Cardiac muscle cell (in vitro differentiated cells and primary cell): Measurements from ENCODE around the gene PTPN4. TPM values are rescaled to one million over a fixed set of nuclear protein-coding genes. Genes with fewer than 3 reads are reported as not detected.

ENCODE experiments used
- DNase-seq, 2 donors: peaks; one replicate each; pipeline versions ENCODE4 v3.0.0 to v3.0.0-alpha.2; 2010 to 2017; ENCODE audit warnings: low read depth in 1 of 2, low spot score in 1 of 2
- H3K27ac ChIP-seq: fragments of 200-600 bp; sonication (generic); 2 replicates; pipeline ENCODE4 v1.5.1; 2016
- H3K27me3 ChIP-seq: fragments of 200-600 bp; sonication (generic); 2 replicates; pipeline ENCODE4 v1.6.0; 2016; ENCODE audit warnings: control low read depth
- H3K36me3 ChIP-seq: fragments of 200-600 bp; sonication (generic); 2 replicates; pipeline ENCODE4 v1.5.1; 2016; ENCODE audit warnings: control low read depth
- H3K4me1 ChIP-seq: fragments of 200-600 bp; sonication (generic); 2 replicates; pipeline ENCODE4 v1.8.1; 2017; ENCODE audit warnings: low read depth, mild to moderate bottlenecking, mixed run types
- H3K4me3 ChIP-seq: fragments of 200-600 bp; sonication (generic); 2 replicates; pipeline ENCODE4 v1.5.1; 2016; ENCODE audit warnings: mild to moderate bottlenecking
- H3K9me3 ChIP-seq: fragments of 200-600 bp; sonication (generic); 2 replicates; pipeline ENCODE4 v1.5.1; 2017; ENCODE audit warnings: low read depth, mild to moderate bottlenecking, control low read depth
- CTCF ChIP-seq: IDR thresholded peaks from 2 replicates; pipeline ENCODE4 v1.5.1; 2012; ENCODE audit warnings: low read depth, mild to moderate bottlenecking, low read length
- polyA plus RNA-seq: library from polyadenylated mRNA; unstranded; fragments of >200 nt; fragmentation: Nextera tagmentation; extraction: Ambion mirVana; gene quantifications from 2 replicates; pipeline ENCODE4 v1.2.1, GENCODE V29; 2016
- total RNA-seq: library from RNA; depleted of rRNA; stranded (reverse); fragments of >200 nt; gene quantifications from 2 replicates; pipeline ENCODE4 v1.2.3, GENCODE V29; 2016

The PTPN4 gene
- total and polyA plus RNA-seq, 2 experiments from 2014 or later = 26.3 to 70.3 TPM

- no peaks in the 10 kb centered on the region for H3K36me3 ChIP-seq
- H3K27me3 ChIP-seq = no peaks in the 10 kb centered on the region
- no peak for TF ChIP-seq CTCF
- no peaks in the 10 kb centered on the region for H3K9me3 ChIP-seq
- H3K27ac ChIP-seq = no peak overlapping the region
- no peaks in the 10 kb centered on the region for H3K4me1 ChIP-seq
- no peak for DNase-seq
- no peak overlapping the region for H3K4me3 ChIP-seq
These were observed 22.7 kb downstream of the PTPN4 start for GRCh38 chr2:119782308-119783027.

- H3K9me3 ChIP-seq = no peaks in the 10 kb centered on the region
- H3K27me3 ChIP-seq = no peaks in the 10 kb centered on the region
- no peak for DNase-seq
- H3K27ac ChIP-seq = no peak overlapping the region
- no peak for TF ChIP-seq CTCF
- no peaks in the 10 kb centered on the region for H3K4me1 ChIP-seq
- H3K4me3 ChIP-seq = no peak overlapping the region
- no peaks in the 10 kb centered on the region for H3K36me3 ChIP-seq
These were observed 25.2 kb downstream of the PTPN4 start for GRCh38 chr2:119784876-119785275.

GRCh38 chr2:119786295-119786694, 26.6 kb downstream of the PTPN4 start:
- no peak overlapping the region for H3K4me3 ChIP-seq
- H3K27ac ChIP-seq = no peak overlapping the region
- H3K27me3 ChIP-seq = no peaks in the 10 kb centered on the region
- H3K36me3 ChIP-seq = no peaks in the 10 kb centered on the region
- H3K9me3 ChIP-seq = no peaks in the 10 kb centered on the region
- peak in 1 of 2 donors; percentile 20 for DNase-seq
- H3K4me1 ChIP-seq = no peaks in the 10 kb centered on the region
- no peak for TF ChIP-seq CTCF

- DNase-seq = no peak
- no peaks in the 10 kb centered on the region for H3K4me1 ChIP-seq
- no peak for TF ChIP-seq CTCF
- no peak overlapping the region for H3K27ac ChIP-seq
- no peaks in the 10 kb centered on the region for H3K9me3 ChIP-seq
- no peaks in the 10 kb centered on the region for H3K27me3 ChIP-seq
- no peak overlapping the region for H3K4me3 ChIP-seq
- no peaks in the 10 kb centered on the region for H3K36me3 ChIP-seq
These were observed 29.0 kb downstream of the PTPN4 start for GRCh38 chr2:119788752-119789151.

GRCh38 chr2:119790466-119790865, 30.7 kb downstream of the PTPN4 start:
- DNase-seq = no peak
- H3K27ac ChIP-seq = no peak overlapping the region
- H3K27me3 ChIP-seq = no peaks in the 10 kb centered on the region
- H3K4me1 ChIP-seq = no peaks in the 10 kb centered on the region
- TF ChIP-seq CTCF = no peak
- no peak overlapping the region for H3K4me3 ChIP-seq
- no peaks in the 10 kb centered on the region for H3K36me3 ChIP-seq
- no peaks in the 10 kb centered on the region for H3K9me3 ChIP-seq
